ENCODE measurements around the gene RCSD1.

- TF ChIP-seq POLR2AphosphoS5 (IDR thresholded peaks at IDR 0.05; ENCODE audit: low read depth, low read length) (no peak), POLR2A (IDR thresholded peaks at IDR 0.05; ENCODE audit: low read depth, low read length) (no peak)
These were observed 36.4 kb downstream of the RCSD1 start for GRCh38 chr1:167666416-167666815.

Data from GM12892 (cell line).